ENCODE data around the gene ARPC4.

The ARPC4 gene

GRCh38 chr3:9828801-9829755, 36.2 kb downstream of the ARPC4 start:
- in situ Hi-C loops (cut with HindIII; ENCODE audit: low pct_ligation_motif_present, low sequenced_read_pairs), result no loop called here
- Histone ChIP-seq H3K27ac (no peak overlapping the region), H3K36me3 (replicated peaks) (peaks cover 4% of the 10 kb centered on the region), H3K27me3 (replicated peaks) (no peaks in the 10 kb centered on the region), H3K4me3 (ENCODE audit: low read depth, low read length) (no peak overlapping the region)
- DNase-seq, result no peak
- TF ChIP-seq, protein P1, sequence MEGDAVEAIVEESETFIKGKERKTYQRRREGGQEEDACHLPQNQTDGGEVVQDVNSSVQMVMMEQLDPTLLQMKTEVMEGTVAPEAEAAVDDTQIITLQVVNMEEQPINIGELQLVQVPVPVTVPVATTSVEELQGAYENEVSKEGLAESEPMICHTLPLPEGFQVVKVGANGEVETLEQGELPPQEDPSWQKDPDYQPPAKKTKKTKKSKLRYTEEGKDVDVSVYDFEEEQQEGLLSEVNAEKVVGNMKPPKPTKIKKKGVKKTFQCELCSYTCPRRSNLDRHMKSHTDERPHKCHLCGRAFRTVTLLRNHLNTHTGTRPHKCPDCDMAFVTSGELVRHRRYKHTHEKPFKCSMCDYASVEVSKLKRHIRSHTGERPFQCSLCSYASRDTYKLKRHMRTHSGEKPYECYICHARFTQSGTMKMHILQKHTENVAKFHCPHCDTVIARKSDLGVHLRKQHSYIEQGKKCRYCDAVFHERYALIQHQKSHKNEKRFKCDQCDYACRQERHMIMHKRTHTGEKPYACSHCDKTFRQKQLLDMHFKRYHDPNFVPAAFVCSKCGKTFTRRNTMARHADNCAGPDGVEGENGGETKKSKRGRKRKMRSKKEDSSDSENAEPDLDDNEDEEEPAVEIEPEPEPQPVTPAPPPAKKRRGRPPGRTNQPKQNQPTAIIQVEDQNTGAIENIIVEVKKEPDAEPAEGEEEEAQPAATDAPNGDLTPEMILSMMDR (IDR thresholded peaks at IDR 0.05; ENCODE audit: low read depth, low read length, missing control alignments), result no peak

DNA sequence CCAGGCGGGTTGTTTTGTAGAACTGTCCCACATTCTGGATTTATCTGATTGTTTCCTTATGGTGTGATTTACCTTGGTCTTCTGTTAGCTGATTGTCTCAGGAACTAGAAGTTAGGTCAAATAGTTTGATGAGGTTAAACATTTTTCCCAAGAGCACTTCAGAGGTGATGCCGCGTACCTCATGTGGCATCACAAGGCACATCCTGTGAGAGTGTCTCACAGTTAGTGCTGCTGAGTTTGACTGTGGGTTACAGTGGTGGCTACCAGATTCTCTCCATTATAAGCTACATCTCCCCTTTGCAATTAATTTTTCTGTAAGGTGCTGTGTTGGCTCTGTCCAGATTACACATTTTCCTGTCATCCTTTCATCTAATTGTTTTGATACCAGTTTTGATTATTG, 38.4 kb downstream of the ARPC4 start:
- peaks cover 12% of the 10 kb centered on the region for H3K36me3 ChIP-seq (replicated peaks)
- in situ Hi-C loops (cut with HindIII; ENCODE audit: low pct_ligation_motif_present, low sequenced_read_pairs), result no loop called here
- H3K27me3 ChIP-seq (replicated peaks), result no peaks in the 10 kb centered on the region
- DNase-seq, result no peak
- H3K4me3 ChIP-seq (ENCODE audit: low read depth, low read length), result no peak overlapping the region
- TF ChIP-seq, protein P1 (IDR thresholded peaks at IDR 0.05; ENCODE audit: low read depth, low read length, missing control alignments), result no peak
- H3K27ac ChIP-seq, result no peak overlapping the region

- no peak overlapping the region for H3K4me3 ChIP-seq (ENCODE audit: low read depth, low read length)
- no peak overlapping the region for H3K27ac ChIP-seq
- in situ Hi-C loops (cut with HindIII; ENCODE audit: low pct_ligation_motif_present, low sequenced_read_pairs), result no loop called here
- H3K27me3 ChIP-seq (replicated peaks), result no peaks in the 10 kb centered on the region
- no peak for DNase-seq
- TF ChIP-seq, protein P1 (IDR thresholded peaks at IDR 0.05; ENCODE audit: low read depth, low read length, missing control alignments), result no peak
- H3K36me3 ChIP-seq (replicated peaks), result peaks cover 16% of the 10 kb centered on the region
These were observed 40.2 kb downstream of the ARPC4 start for GRCh38 chr3:9833078-9833477.

DNA sequence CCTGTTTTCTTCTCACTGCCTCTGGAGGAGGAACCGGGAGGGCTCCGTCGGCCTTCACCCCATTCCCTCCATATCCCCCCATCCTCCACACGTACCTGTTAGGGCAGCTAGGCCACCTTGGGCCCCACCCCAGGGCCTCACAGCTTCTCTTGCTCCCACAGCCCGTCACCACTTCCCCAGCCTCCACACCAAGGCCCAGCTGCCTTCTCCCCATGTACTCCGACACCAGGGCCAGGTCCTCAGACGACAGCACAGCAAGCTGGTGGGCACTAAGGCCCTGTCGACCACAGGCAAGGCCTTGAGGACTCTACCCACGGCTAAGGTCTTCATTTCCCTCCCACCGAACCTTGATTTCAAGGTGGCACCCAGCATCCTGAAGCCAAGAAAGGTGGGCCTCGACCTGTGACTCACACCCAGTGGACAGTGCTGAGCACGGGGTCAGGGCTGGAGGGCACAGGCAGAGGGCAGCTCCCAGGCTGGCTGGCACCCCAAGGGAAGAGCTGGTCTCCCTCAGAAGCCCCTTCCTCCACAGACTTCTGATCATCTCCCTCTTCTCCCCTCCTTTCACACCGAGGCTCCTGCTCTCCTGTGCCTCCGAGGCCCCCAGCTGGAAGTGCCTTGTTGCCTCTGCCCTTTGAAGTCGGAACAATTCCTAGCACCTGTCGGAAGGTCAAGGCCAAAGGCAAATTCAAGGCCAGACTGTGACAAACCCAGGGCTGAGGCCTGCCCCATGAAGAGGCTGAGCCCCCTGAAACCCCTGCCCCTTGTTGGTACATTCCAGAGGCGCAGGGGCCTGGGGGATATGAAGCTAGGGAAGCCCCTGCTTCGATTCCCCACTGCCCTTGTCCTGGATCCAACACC, 41.9 kb downstream of the ARPC4 start:
- no peaks in the 10 kb centered on the region for H3K27me3 ChIP-seq (replicated peaks)
- no peak overlapping the region for H3K27ac ChIP-seq
- H3K4me3 ChIP-seq (ENCODE audit: low read depth, low read length), result no peak overlapping the region
- no peak for DNase-seq
- H3K36me3 ChIP-seq (replicated peaks), result peaks cover 21% of the 10 kb centered on the region
- in situ Hi-C loops (cut with HindIII; ENCODE audit: low pct_ligation_motif_present, low sequenced_read_pairs), result no loop called here
- TF ChIP-seq, protein P1 (IDR thresholded peaks at IDR 0.05; ENCODE audit: low read depth, low read length, missing control alignments), result no peak

GRCh38 chr3:9837701-9838582, 45.1 kb downstream of the ARPC4 start:
- no peak for DNase-seq
- Histone ChIP-seq H3K4me3 (ENCODE audit: low read depth, low read length) (no peak overlapping the region), H3K27me3 (replicated peaks) (no peaks in the 10 kb centered on the region), H3K36me3 (replicated peaks) (peaks cover 29% of the 10 kb centered on the region), H3K27ac (no peak overlapping the region)
- TF ChIP-seq, protein P1 (IDR thresholded peaks at IDR 0.05; ENCODE audit: low read depth, low read length, missing control alignments), result no peak
- in situ Hi-C loops (cut with HindIII; ENCODE audit: low pct_ligation_motif_present, low sequenced_read_pairs), result no loop called here
